ENCODE results near the gene DLG2. TPM values are rescaled to one million over a fixed set of nuclear protein-coding genes. Genes with fewer than 3 reads are reported as not detected.
"Not testable (repeated sequence)": the region's sequence is repeated elsewhere in the genome, so short reads cannot be mapped to it uniquely, and the experiment has no call there.

DLG2 gene
- total RNA-seq, 4 donors from 2014 or later: 0.18 to 8.3 (median 2.5) TPM

DNA sequence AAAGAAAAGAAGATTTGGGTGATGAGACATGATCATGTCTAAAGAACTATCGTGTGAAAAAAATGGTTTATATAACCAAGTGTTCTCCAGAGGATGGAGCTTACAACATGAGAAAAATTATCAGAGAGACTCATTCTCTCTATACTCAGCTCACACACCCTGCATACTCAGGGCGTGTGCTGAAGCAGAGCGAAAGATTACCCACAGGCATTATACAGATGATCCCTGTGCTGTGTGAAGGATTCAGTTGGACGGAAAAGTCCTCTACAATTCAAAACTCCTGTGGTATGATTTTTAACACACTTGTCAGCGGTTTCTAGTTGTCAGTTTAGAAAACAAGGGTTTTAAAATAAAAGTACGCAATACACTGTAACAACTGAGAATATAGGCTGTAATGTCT is 267.3 kb downstream of the DLG2 start:
- no peak overlapping the region for H3K4me3 ChIP-seq
- TF ChIP-seq CTCF (IDR thresholded peaks at IDR 0.05): no peak
- no peaks in the 10 kb centered on the region for H3K4me1 ChIP-seq
- H3K27me3 ChIP-seq: no peaks in the 10 kb centered on the region
- no peaks in the 10 kb centered on the region for H3K9me3 ChIP-seq
- no peaks in the 10 kb centered on the region for H3K36me3 ChIP-seq
- no peak for DNase-seq
- H3K27ac ChIP-seq: no peak overlapping the region

DNA sequence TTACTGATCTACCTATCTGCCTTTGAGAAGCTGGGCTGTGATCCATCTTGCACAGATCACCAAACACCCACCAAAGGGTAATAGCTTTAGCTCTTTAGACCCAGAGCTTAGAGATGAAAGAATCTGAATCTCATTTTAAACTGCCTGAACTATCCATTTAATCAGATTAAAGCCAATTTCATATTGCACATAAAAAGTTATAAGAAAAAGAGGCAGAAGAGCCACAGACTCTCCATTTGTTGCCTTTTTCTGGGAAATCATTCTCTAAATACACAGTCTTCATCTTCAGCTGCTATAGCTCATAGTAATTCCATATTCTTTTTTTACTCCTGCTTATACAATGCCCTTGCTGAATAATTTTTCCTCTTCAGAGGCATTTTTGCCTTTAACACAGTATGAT is 271.2 kb downstream of the DLG2 start:
- Histone ChIP-seq H3K4me1 (no peaks in the 10 kb centered on the region), H3K27ac (no peak overlapping the region), H3K36me3 (no peaks in the 10 kb centered on the region), H3K9me3 (no peaks in the 10 kb centered on the region), H3K4me3 (no peak overlapping the region), H3K27me3 (no peaks in the 10 kb centered on the region)
- DNase-seq: no peak
- TF ChIP-seq CTCF (IDR thresholded peaks at IDR 0.05): no peak
- TF ChIP-seq POLR2A (IDR thresholded peaks at IDR 0.05): no peak

- H3K27me3 ChIP-seq, H3K4me1 ChIP-seq, H3K9me3 ChIP-seq, H3K36me3 ChIP-seq, DNase-seq, H3K4me3 ChIP-seq, H3K27ac ChIP-seq: not testable (repeated sequence)
Measured at GRCh38 chr11:85349539-85349938, 277.6 kb downstream of the DLG2 start.

GRCh38 chr11:85348945-85349344 is 278.2 kb downstream of the DLG2 start:
- Histone ChIP-seq H3K9me3 (no peaks in the 10 kb centered on the region), H3K4me1 (no peaks in the 10 kb centered on the region), H3K4me3 (no peak overlapping the region), H3K27ac (no peak overlapping the region), H3K27me3 (no peaks in the 10 kb centered on the region), H3K36me3 (no peaks in the 10 kb centered on the region)
- TF ChIP-seq POLR2A (IDR thresholded peaks at IDR 0.05) (no peak), CTCF (IDR thresholded peaks at IDR 0.05) (no peak)
- DNase-seq: no peak

DNA sequence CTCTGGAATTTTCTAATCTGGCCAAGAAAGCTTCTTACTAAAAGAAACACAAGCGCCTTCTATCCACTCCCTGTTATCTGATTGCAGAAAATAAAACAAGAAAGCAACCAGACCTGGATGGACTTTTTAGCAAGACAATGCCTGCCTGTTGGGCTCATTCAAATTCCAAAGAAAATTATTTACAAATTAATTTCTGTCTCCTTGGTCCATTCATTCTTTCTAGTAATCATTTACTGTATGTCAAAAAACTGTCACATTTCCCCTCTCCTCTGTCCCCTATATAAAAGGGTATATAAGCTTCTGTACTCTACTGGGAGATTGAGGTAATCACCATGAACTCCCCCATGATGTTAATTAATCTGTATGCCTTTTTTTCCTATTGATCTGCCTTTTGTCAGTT is 279.9 kb downstream of the DLG2 start:
- no peak for TF ChIP-seq POLR2A (IDR thresholded peaks at IDR 0.05)
- no peak for TF ChIP-seq CTCF (IDR thresholded peaks at IDR 0.05)
- Histone ChIP-seq H3K36me3 (no peaks in the 10 kb centered on the region), H3K4me1 (no peaks in the 10 kb centered on the region), H3K4me3 (no peak overlapping the region), H3K27ac (no peak overlapping the region), H3K9me3 (no peaks in the 10 kb centered on the region), H3K27me3 (no peaks in the 10 kb centered on the region)
- DNase-seq: no peak

- Histone ChIP-seq H3K27me3 (no peaks in the 10 kb centered on the region), H3K4me3 (no peak overlapping the region), H3K36me3 (no peaks in the 10 kb centered on the region), H3K27ac (no peak overlapping the region), H3K4me1 (no peaks in the 10 kb centered on the region), H3K9me3 (no peaks in the 10 kb centered on the region)
- no peak for DNase-seq
- TF ChIP-seq POLR2A (IDR thresholded peaks at IDR 0.05) (no peak), CTCF (IDR thresholded peaks at IDR 0.05) (no peak)
Measured at GRCh38 chr11:85346484-85346883, 280.7 kb downstream of the DLG2 start.

DNA sequence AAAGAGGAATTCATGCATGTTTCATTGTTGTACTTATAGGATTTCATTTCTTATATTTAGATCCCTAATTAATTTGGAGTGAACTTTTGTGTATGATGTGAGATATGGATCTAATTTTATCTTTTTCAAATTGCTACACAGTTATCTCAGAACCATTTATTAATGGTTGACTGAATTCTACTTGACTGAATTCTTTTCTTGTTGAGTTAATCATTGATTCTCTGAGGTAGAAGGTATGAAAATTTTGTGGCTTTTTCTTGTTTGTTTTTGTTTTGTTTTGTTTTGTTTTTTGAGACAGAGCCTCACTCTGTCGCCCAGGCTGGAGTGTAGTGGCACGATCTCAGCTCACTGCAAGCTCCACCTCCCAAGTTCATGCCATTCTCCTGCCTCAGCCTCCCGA is 286.3 kb downstream of the DLG2 start:
- H3K36me3 ChIP-seq, H3K4me1 ChIP-seq, H3K4me3 ChIP-seq, H3K9me3 ChIP-seq, DNase-seq, H3K27ac ChIP-seq, H3K27me3 ChIP-seq: not testable (repeated sequence)
